Neural cell (in vitro differentiated cells): ENCODE measurements around the gene NELFE. TPM values are rescaled to one million over a fixed set of nuclear protein-coding genes. Genes with fewer than 3 reads are reported as not detected.

ENCODE experiments used
- H2AFZ ChIP-seq: fragments of 200-600, 300-800 bp; sonication (generic), shearing (Covaris generic); 2 replicates; pipeline ENCODE4 v1.6.0; 2014; ENCODE audit warnings: low read depth, mild to moderate bottlenecking, antibody characterized with exemption, low read length, moderate library complexity
- H3F3A ChIP-seq: fragments of 200-600 bp; shearing (Covaris generic); 2 replicates; pipeline ENCODE4 v1.6.1; 2016; ENCODE audit warnings: mild to moderate bottlenecking, moderate library complexity, mixed read lengths, antibody characterized with exemption, low read length; ENCODE audit not compliant: insufficient read depth, poor library complexity, severe bottlenecking
- H3K27ac ChIP-seq: fragments of 200-600, 300-800 bp; sonication (generic), shearing (Covaris generic); 2 replicates; pipeline ENCODE4 v1.5.1; 2014; ENCODE audit warnings: mild to moderate bottlenecking, low read length, moderate library complexity
- H3K27me3 ChIP-seq: fragments of 300-800, 200-600 bp; sonication (generic), shearing (Covaris generic); 2 replicates; pipeline ENCODE4 v1.6.0; 2014; ENCODE audit warnings: mild to moderate bottlenecking, low read depth, low read length, moderate library complexity; ENCODE audit not compliant: insufficient read depth
- H3K36me3 ChIP-seq: fragments of 300-800, 200-600 bp; sonication (generic), shearing (Covaris generic); 2 replicates; pipeline ENCODE4 v1.5.1; 2014; ENCODE audit warnings: mild to moderate bottlenecking, antibody characterized with exemption, low read length, moderate library complexity; ENCODE audit not compliant: insufficient read depth
- H3K4me2 ChIP-seq: fragments of 300-800, 200-600 bp; sonication (generic), shearing (Covaris generic); 2 replicates; pipeline ENCODE4 v1.6.0; 2014; ENCODE audit warnings: mild to moderate bottlenecking, low read length
- H3K4me3 ChIP-seq: fragments of 300-800, 200-600 bp; sonication (generic), shearing (Covaris generic); 2 replicates; pipeline ENCODE4 v1.5.1; 2014; ENCODE audit warnings: mild to moderate bottlenecking, low read length, moderate library complexity
- H3K79me2 ChIP-seq: fragments of 200-600 bp; shearing (Covaris generic); replicated peaks from 2 replicates; pipeline ENCODE4 v1.6.0; 2014; ENCODE audit warnings: mild to moderate bottlenecking, low read length, moderate library complexity; ENCODE audit not compliant: insufficient read depth
- H3K9ac ChIP-seq: fragments of 300-800, 200-600 bp; sonication (generic), shearing (Covaris generic); 2 replicates; pipeline ENCODE4 v1.6.1; 2016; ENCODE audit warnings: mild to moderate bottlenecking, low read length, mixed read lengths
- H3K9me2 ChIP-seq: fragments of 200-600 bp; shearing (Covaris generic); 2 replicates; pipeline ENCODE4 v1.6.1; 2016; ENCODE audit warnings: mild to moderate bottlenecking, low read length, mixed read lengths; ENCODE audit not compliant: insufficient read depth
- H3K9me3 ChIP-seq: fragments of 200-600, 300-800 bp; sonication (generic), shearing (Covaris generic); 2 replicates; pipeline ENCODE4 v1.6.1; 2016; ENCODE audit warnings: mild to moderate bottlenecking, mixed run types, low read length, moderate library complexity, mixed read lengths
- H4K20me1 ChIP-seq: fragments of 200-600 bp; shearing (Covaris generic); 2 replicates; pipeline ENCODE4 v1.6.1; 2016; ENCODE audit warnings: mild to moderate bottlenecking, mixed run types; ENCODE audit not compliant: insufficient read depth
- EP300 ChIP-seq: fragments of 450-650 bp; conservative IDR thresholded peaks from 2 replicates; pipeline ENCODE4 v1.6.1; 2014; ENCODE audit warnings: antibody characterized with exemption, mild to moderate bottlenecking, moderate library complexity; ENCODE audit not compliant: poor library complexity, severe bottlenecking
- EZH2 ChIP-seq: fragments of 200-600, 300-800 bp; shearing (Covaris generic), sonication (generic); IDR thresholded peaks from 2 replicates; pipeline ENCODE4 v1.6.1; 2014; ENCODE audit warnings: antibody characterized with exemption, low read length, borderline replicate concordance, mild to moderate bottlenecking; ENCODE audit not compliant: insufficient read depth, poor library complexity, severe bottlenecking
- MXI1 ChIP-seq: fragments of 450-650 bp; conservative IDR thresholded peaks from 2 replicates; pipeline ENCODE4 v1.6.1; 2014; ENCODE audit warnings: antibody characterized with exemption, mild to moderate bottlenecking; ENCODE audit not compliant: poor library complexity, severe bottlenecking
- POLR2AphosphoS5 ChIP-seq: IDR thresholded peaks from 2 replicates; pipeline ENCODE4 v1.6.1; 2012
- RAD21 ChIP-seq: fragments of 450-650 bp; conservative IDR thresholded peaks from 2 replicates; pipeline ENCODE4 v1.6.1; 2014; ENCODE audit warnings: antibody characterized with exemption, mild to moderate bottlenecking, moderate library complexity
- SMC3 ChIP-seq: fragments of 450-650 bp; conservative IDR thresholded peaks from 2 replicates; pipeline ENCODE4 v1.6.1; 2014; ENCODE audit warnings: antibody characterized with exemption, mild to moderate bottlenecking, moderate library complexity; ENCODE audit not compliant: poor library complexity
- polyA plus RNA-seq: library from polyadenylated mRNA; depleted of rRNA; stranded (reverse); fragments of >200 nt; gene quantifications from 2 replicates; pipeline ENCODE4 v1.2.3, GENCODE V29; 2014
- TF ChIP-seq, protein P1 (sequence below): fragments of 450-650 bp; IDR thresholded peaks from 2 replicates; pipeline ENCODE4 v1.5.1; 2014; ENCODE audit warnings: antibody characterized with exemption, mild to moderate bottlenecking, moderate library complexity; ENCODE audit not compliant: poor library complexity, severe bottlenecking
- TF ChIP-seq, protein P2 (sequence below): IDR thresholded peaks from 2 replicates; pipeline ENCODE4 v1.6.1; 2012; ENCODE audit warnings: borderline replicate concordance

Gene NELFE
- polyA plus RNA-seq, 1 donor from 2014 or later, result 103 TPM

DNA sequence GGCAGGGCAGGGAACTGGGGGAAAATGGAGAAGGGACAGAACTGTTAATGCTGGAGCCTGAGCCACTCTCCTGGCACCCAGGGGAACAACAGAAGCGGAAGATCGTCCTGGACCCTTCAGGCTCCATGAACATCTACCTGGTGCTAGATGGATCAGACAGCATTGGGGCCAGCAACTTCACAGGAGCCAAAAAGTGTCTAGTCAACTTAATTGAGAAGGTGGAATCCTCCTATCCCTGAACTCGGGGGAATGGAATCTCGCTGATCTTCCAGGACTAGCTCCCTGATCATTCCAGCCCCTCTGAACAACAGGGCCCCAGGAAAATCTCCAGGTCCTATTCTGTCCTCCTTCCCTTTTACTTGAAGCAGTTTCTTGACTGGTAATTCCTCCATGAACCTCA, 10.9 kb downstream of the NELFE start:
- Histone ChIP-seq H3K4me2 (no peak overlapping the region), H3F3A (no peaks in the 10 kb centered on the region), H3K79me2 (no peaks in the 10 kb centered on the region), H3K9ac (no peak overlapping the region), H3K9me2 (no peaks in the 10 kb centered on the region), H4K20me1 (no peaks in the 10 kb centered on the region), H3K9me3 (no peaks in the 10 kb centered on the region), H3K27me3 (no peaks in the 10 kb centered on the region), H3K36me3 (no peaks in the 10 kb centered on the region), H3K27ac (no peak overlapping the region), H2AFZ (no peak overlapping the region), H3K4me3 (no peak overlapping the region)
- TF ChIP-seq, protein P1, sequence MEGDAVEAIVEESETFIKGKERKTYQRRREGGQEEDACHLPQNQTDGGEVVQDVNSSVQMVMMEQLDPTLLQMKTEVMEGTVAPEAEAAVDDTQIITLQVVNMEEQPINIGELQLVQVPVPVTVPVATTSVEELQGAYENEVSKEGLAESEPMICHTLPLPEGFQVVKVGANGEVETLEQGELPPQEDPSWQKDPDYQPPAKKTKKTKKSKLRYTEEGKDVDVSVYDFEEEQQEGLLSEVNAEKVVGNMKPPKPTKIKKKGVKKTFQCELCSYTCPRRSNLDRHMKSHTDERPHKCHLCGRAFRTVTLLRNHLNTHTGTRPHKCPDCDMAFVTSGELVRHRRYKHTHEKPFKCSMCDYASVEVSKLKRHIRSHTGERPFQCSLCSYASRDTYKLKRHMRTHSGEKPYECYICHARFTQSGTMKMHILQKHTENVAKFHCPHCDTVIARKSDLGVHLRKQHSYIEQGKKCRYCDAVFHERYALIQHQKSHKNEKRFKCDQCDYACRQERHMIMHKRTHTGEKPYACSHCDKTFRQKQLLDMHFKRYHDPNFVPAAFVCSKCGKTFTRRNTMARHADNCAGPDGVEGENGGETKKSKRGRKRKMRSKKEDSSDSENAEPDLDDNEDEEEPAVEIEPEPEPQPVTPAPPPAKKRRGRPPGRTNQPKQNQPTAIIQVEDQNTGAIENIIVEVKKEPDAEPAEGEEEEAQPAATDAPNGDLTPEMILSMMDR, result no peak
- TF ChIP-seq, protein P2, sequence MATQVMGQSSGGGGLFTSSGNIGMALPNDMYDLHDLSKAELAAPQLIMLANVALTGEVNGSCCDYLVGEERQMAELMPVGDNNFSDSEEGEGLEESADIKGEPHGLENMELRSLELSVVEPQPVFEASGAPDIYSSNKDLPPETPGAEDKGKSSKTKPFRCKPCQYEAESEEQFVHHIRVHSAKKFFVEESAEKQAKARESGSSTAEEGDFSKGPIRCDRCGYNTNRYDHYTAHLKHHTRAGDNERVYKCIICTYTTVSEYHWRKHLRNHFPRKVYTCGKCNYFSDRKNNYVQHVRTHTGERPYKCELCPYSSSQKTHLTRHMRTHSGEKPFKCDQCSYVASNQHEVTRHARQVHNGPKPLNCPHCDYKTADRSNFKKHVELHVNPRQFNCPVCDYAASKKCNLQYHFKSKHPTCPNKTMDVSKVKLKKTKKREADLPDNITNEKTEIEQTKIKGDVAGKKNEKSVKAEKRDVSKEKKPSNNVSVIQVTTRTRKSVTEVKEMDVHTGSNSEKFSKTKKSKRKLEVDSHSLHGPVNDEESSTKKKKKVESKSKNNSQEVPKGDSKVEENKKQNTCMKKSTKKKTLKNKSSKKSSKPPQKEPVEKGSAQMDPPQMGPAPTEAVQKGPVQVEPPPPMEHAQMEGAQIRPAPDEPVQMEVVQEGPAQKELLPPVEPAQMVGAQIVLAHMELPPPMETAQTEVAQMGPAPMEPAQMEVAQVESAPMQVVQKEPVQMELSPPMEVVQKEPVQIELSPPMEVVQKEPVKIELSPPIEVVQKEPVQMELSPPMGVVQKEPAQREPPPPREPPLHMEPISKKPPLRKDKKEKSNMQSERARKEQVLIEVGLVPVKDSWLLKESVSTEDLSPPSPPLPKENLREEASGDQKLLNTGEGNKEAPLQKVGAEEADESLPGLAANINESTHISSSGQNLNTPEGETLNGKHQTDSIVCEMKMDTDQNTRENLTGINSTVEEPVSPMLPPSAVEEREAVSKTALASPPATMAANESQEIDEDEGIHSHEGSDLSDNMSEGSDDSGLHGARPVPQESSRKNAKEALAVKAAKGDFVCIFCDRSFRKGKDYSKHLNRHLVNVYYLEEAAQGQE, result no peak
- TF ChIP-seq RAD21 (no peak), SMC3 (no peak), EZH2 (no peak), MXI1 (no peak), EP300 (no peak), POLR2AphosphoS5 (no peak)

DNA sequence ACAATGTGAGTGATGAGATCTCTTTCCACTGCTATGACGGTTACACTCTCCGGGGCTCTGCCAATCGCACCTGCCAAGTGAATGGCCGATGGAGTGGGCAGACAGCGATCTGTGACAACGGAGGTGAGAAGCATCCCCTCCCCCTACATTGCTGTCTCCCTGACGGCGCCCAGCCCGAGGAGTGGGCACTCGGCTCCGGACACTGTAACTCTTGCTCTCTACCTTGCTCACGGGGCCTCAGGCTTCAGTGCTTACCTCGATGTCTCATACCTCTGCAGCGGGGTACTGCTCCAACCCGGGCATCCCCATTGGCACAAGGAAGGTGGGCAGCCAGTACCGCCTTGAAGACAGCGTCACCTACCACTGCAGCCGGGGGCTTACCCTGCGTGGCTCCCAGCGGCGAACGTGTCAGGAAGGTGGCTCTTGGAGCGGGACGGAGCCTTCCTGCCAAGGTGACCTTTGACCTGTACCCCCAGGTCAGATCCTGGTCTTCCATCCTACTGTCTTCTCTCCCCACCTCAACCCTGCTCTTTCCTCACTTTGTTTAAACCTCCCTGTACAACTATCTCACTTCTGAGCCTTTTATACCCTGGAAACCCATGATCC, 11.6 kb downstream of the NELFE start:
- no peak overlapping the region for H3K27ac ChIP-seq
- H4K20me1 ChIP-seq, result no peaks in the 10 kb centered on the region

More for the DNA sequence above, 11.6 kb downstream of the NELFE start:
- H3K36me3 ChIP-seq, result no peaks in the 10 kb centered on the region
- no peaks in the 10 kb centered on the region for H3K79me2 ChIP-seq
- H3K9me3 ChIP-seq, result no peaks in the 10 kb centered on the region
- no peaks in the 10 kb centered on the region for H3F3A ChIP-seq
- H2AFZ ChIP-seq, result no peak overlapping the region
- TF ChIP-seq RAD21 (no peak), EZH2 (no peak), SMC3 (no peak), EP300 (no peak), POLR2AphosphoS5 (no peak), MXI1 (no peak)
- TF ChIP-seq, protein P2, result no peak
- H3K9me2 ChIP-seq, result no peaks in the 10 kb centered on the region
- no peak overlapping the region for H3K4me2 ChIP-seq
- no peak overlapping the region for H3K9ac ChIP-seq
- H3K27me3 ChIP-seq, result no peaks in the 10 kb centered on the region
- H3K4me3 ChIP-seq, result no peak overlapping the region
